Stimulated activated CD4-positive, alpha-beta T cell treated with anti-CD3 and anti-CD28 coated beads, Interleukin-4, amount 100 ng/mL, for 24 hours (primary cell): Measurements from ENCODE around the gene JOSD2.
"Not testable (repeated sequence)": the region's sequence is repeated elsewhere in the genome, so short reads cannot be mapped to it uniquely, and the experiment has no call there.

Source experiments
- DNase-seq: peaks from one replicate; pipeline ENCODE4 v3.0.0-alpha.2; 2020

The JOSD2 gene

DNA sequence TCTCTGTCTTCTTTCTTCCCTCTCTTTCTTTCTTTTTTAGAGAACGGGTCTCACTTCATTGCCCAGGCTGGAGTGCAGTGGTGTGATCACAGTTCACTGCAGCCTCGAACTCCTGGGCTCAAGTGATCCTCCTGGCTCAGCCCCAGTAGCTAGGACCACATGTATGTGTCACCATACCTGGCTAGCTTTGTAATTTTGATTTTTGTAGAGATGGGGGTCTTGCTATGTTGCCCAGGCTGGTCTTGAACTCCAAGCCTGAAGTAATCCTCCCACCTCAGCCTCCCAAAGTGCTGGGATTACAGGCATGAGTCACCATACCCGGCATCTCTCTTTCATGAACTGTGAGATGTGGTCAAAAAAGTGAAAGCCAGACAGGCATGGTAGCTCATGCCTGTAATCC, 37.7 kb downstream of the JOSD2 start:
- not testable (repeated sequence) for DNase-seq

DNA sequence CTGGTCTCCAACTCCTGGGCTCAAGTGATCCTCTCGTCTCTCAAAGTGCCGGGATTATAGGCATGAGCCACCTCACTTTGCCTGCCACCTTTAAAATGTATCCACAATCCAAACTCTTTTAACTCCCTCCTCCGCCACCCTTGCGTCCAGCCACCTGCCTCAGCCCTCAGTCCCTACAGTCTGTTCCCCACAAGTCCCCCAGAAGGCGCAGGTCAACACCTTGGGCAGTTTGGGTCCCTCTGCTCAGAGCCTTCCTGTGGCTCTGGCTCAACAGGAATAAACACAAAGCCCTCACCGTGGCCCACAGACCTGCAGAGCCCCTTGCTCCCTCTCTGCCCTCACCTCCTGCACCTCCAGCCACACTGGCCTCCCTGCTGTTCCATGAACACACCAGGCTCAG, 42.2 kb downstream of the JOSD2 start:
- DNase-seq = no peak

DNA sequence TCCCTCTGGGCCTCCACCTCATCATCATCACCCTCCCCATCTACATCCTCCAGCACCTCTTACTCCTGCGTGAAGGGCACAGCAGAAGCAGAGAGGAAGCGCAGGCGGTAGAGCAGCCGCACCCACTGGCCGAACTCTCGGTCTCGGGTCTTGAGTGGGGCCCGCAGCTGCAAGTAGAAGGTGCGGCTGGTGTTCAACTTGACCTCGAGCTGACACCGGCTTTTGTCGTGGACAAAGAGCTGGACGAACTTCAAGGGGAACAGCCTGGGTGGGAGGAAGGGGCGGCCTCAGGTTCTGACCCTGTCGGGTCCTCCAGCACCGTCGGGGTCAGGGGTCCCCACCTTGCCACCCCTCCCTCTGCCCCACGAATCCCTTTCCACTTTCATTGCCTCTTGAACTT, 43.4 kb downstream of the JOSD2 start:
- no peak for DNase-seq

DNA sequence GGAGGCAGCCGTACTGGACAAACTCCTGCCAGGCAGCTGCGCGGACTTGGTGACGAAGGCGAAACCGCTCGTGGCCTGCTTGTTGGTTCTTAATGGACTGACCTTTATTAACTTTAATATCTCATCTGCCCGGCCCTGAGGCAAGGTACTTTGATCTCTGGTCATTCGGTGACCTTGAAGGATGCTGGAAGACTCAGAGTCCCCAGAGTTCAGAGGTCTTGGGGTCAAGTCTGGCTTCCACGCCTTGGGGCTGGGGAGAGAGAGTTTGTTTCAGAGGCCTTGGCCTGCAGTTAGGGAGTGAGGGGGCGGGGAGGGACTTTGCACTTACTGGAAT, 44.3 kb downstream of the JOSD2 start:
- DNase-seq = no peak

DNA sequence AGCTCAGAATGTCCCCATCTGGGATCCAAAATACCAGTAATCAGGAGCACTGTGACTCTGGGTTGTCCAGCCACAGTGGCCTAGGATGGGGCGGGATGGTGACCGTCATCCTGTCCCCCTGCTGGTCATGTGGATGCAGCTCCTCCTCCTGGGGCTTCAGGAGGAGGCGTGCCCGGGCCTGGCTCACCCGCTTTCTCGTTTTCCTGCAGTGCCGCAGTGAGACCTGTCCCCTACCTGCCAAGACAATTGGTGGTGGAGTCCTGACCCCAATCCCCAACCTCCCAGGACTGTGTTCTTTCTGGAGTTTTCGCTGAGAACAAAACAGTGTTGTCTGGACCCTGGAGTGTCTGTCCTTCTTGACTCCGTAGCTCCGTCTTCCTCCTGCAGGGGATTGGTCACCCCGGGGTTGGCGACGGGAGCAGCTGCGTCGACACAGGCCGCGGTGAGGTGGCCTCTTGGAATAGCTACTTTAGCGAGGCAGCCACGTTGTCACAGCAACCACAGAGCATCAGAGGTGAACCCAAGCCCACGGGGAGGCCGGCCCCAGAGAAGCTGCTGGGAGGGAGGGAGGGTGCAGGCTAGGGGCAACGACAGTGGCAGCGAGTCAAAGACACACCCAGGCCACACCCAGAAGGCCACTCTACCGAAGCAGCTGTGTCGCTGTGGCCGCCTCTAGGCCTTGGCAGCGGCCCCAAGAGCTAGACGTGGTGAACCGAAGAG, 44.8 kb downstream of the JOSD2 start:
- DNase-seq = no peak

DNA sequence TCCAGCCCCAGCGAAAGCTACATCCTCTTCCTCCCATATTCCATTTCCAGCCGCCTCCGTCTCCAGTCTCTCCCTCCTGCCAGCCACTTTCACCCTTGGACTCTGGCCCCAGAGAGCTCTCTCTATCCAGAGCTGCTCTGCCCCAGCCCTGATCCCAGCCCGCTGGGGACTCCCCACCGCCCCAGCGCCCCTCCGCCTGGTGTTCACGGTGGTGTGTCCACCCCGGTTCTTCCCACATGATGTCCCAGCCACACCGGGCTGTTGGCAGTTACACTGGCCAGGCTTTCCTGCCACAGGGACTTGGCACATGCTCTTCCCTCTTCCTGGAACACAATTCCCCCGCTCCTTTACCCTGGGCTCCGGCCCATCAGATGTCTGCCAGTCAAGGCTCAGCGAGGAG, 46.0 kb downstream of the JOSD2 start:
- DNase-seq = no peak

DNA sequence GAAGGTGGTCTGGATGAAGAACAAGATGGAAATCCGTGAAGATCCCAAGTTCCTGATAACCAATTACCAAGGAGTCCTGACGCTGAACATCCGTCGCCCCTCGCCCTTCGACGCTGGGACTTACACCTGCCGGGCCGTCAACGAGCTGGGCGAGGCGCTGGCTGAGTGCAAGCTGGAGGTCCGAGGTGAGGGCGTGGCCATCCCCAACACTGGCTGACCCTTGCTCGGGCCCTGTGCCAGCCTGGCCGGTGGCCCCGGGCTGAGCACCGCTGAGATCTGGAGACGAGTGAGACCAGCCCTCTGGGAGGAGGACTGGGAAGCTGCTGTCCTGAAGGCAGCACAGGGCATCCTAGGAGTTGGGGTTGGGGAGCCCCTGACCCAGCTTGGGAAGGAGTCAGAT, 46.6 kb downstream of the JOSD2 start:
- no peak for DNase-seq

DNA sequence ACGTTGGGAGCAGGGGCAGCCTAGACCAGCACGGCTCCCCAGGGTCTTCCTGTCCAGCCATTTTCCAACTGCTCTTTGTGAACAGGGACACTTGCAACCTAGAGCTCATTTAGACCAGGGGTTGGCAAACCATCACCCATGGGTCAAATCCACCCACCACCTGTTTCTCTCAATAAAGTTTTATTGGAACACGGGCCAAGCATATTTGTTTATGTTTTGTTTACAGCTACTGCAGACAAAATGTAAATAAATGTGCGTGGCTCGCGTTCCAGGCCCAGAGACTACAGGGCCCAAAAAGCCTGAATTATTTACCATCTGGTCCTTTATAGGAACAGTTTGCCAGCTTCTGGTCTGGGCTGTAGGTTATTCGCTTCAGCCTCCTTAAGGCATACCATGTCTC, 48.0 kb downstream of the JOSD2 start:
- no peak for DNase-seq

DNA sequence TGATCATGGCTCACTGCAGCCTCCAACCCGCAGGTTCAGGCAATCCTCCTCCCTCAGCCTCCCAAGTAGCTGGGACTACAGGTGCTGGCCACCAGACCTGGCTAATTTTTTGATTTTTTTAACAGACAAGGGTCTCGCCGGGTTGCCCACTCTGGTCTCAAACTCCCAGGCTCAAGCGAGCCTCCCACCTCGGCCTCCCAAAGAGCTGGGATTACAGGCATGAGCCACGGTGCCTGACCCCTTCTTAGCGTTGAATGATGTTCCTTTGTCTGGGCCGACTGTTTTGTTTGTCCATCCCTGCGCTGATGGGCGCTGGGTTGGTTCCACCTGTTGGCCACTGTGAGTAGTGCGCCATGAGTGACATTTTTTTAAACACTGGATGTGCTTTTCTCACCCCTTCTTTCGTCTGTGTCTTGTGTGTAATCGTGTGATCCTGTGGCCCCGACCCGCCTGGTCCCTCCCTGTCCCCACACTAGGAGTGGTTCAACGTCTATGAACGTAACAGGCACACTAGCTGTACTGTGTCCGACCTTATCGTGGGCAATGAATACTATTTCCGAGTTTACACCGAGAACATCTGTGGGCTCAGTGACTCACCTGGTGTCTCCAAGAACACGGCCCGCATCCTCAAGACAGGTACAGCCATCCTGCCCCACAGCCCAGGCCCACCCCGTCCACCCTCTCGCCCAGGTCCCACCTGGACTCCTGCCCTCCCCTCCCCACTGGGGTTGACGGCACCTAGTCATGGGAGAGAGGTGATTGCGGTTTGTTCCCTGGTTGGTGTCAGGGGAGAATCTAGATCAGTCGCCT, 49.7 kb downstream of the JOSD2 start:
- peak; percentile 62 for DNase-seq

DNA sequence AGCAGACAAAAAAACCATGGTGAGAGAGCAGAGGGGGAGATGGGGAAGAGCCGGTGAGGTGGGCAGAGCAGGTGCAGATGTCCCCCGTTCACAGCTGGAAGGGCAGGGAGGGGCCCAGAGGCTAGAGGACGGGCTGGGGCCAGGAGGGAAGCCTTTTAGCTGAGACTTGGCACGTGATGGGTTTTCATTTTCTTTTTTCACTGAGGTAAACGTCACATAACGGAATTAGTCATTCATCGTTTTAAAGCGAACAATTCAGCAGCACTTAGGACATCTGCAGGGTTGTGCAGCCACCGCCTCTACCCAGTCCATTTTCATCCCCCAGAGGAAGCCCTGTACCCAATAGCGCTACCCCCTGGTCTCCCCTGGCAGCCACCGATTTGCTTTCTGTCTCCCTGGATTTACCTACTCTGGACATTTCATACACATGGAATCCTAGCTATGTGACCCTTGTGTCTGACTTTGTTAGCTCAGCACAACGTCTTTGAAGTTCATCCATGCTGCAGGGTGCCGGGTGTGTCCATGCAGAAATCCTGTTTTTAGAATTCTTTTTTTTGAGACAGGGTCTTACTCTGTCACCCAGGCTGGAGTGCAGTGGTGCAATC, 50.7 kb downstream of the JOSD2 start:
- no peak for DNase-seq

DNA sequence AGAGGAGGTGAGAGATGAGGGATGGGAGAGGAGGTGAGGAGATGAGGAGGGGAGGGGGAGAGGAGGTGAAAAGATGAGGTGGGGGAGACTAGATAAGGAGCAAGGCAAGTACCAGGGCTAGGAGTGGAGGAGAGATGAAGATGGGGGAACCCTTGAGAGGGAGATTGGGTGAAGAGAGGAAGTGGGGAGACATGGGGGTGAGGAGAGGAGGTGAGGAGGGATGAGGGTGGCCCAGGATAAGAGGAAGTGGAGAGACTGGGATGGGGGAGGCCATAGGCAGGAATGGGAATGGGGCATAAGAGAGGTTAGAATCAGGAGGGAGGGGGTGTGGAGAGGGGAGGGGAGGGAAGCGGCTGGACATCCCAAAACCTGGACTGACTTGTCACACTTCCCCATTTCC, 51.4 kb downstream of the JOSD2 start:
- DNase-seq = no peak

DNA sequence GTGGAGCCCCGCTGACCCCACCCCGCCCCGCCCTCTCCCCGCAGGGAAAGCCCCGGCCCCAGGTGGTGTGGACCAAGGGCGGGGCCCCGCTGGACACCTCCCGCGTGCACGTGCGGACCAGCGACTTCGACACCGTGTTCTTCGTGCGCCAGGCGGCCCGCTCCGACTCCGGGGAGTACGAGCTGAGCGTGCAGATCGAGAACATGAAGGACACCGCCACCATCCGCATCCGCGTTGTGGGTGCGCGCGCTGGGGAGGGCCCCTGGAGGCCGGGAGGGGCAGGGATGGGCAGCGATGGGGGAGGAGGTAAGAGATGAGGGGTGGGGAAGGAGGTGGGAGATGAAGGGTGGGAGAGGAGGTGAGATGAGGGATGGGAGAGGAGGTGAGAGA, 51.9 kb downstream of the JOSD2 start:
- DNase-seq = no peak

DNA sequence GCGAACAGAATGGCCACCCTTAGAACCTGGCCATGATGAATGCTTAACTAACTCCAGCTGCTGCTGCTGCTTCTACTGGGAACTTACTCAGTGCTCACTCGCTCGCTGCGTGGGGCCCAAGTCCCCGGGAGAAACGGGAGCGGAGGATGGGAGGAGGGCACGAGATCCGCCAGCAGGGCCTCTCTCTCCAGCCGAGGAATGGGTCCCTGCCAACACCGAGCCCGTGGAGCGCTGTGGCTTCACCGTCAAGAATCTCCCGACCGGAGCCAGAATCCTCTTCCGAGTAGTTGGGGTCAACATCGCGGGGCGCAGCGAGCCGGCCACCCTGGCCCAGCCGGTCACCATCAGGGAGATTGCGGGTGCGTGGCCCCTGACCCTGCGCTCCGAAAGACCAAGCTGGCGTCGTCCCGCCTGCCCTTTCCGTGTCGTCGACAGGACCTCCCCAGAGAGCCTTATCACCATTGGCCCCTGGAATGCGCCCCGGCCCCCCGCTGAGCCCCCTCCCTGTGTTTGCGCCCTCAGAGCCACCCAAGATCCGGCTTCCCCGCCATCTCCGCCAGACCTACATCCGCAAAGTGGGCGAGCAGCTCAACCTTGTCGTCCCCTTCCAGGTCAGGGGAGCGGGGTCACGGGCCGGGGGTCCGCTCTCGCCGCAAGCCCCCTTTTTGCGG, 52.5 kb downstream of the JOSD2 start:
- no peak for DNase-seq

DNA sequence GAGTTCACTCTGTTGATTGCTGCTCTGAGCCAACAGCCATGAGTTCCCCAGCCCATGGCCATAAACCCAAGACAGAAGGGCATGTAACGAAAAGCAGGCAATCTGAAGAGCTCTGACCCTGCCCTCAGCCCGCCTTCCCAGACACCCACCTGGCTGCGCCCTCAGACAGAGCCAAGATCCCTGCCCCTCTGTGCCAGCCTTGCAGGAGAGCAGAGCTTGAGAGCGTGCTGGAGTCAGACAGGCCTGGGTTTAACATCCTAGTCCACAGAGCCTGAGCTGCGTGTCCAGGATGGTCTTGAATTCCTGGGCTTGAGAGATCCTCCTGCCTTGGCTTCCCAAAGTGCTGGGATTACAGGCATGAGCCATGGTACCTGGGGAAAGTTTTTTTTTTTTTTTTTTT, 53.7 kb downstream of the JOSD2 start:
- DNase-seq = no peak
